ENCODE measurements around the gene CYB5B.

The CYB5B gene, protein sequence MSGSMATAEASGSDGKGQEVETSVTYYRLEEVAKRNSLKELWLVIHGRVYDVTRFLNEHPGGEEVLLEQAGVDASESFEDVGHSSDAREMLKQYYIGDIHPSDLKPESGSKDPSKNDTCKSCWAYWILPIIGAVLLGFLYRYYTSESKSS

DNA sequence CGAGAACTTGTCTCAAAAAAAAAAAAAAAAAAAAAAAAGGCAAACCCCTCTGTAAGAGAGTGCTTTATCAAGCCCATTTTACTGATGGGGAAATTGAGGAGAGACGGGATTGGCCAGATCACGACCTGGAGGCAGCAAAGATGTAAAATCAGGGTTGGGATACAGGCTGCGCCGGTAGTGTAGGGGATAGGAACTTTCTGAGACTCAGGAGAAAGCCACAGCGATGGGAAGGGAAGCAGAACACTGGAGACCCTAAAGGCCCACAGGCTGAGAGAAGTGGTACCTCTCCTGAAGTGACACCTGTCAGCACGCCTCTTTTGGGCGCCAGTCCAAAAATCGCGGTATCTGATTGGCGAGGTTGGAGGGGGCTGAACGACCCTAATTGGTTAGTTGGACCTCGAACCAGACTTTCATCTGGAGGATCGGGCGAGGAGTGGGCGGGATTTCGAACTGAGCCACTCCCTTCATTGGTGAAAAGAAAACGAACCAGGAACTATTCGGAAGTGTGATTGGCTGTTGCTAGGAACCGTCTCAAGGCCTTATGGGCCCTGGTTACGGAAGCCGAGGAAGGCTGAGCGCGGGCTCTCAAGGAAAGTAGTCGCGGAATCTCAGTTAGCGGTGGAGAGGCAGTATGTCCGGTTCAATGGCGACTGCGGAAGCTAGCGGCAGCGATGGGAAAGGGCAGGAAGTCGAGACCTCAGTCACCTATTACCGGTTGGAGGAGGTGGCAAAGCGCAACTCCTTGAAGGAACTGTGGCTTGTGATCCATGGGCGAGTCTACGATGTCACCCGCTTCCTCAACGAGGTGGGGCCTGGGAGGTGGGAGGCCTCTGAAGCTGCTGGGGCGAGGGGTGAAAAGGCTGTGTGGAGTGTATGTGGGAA is at the start of gene CYB5B:
TSS of gene CYB5B (plus strand) at position 567 of the 882 bp plus-strand sequence. CDS start at position 632, 65 bp downstream.
- Histone ChIP-seq H3K27ac (ENCODE audit: low read length) (no peak within 1 kb of the TSS), H3K36me3 (ENCODE audit: control insufficient read depth, insufficient read depth, low read length) (no peaks in the 10 kb centered on the region; the same call in 1 of the 2 replicates), H3K9me3 (ENCODE audit: control insufficient read depth, insufficient read depth, low read length) (no peaks in the 10 kb centered on the region), H3K4me1 (ENCODE audit: control insufficient read depth, insufficient read depth, low read length) (no peaks in the 10 kb centered on the region), H3K4me3 (ENCODE audit: low read length) (peak within 1 kb of the TSS; percentile 92), H3K27me3 (ENCODE audit: control insufficient read depth, insufficient read depth, low read length) (no peaks in the 10 kb centered on the region)
- DNase-seq (ENCODE audit: low read depth, low spot score): peak; percentile 100
- no CpG with 5 or more reads among the region's 40 CpGs for WGBS (ENCODE audit: insufficient coverage, insufficient read length)

DNA sequence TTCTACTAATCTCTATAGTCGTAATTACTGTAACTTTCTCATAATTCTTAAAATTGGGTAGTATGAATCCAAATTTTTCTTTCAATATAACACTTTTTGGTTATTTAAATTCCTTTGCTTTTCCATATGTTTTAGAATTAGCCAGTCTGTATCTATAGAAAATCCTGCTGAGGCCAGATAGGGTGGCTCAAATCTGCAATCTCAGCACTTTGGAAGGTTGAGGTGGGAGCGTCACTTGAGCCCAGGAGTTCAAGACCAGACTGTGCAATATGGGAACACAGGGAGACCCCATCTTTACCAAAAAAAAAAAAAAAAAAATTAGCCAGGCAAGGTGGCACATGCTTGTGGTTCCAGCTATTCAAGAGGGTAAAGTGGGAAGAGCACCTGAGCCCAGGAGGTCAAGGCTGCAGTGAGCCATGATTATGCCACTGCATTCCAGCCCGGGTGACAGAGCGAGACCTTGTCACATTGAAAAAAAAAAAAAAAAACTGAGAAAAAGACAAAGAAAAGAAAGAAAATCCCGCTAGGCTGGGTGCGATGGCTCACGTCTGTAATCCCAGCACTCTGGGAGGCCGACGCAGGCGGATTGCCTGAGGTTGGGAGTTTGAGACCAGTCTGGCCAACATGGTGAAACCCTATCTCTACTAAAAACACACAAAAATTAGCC is 47.9 kb upstream of the CYB5B start:
- Histone ChIP-seq H3K27ac (ENCODE audit: low read length) (no peak overlapping the region), H3K4me1 (ENCODE audit: control insufficient read depth, insufficient read depth, low read length) (no peaks in the 10 kb centered on the region), H3K36me3 (ENCODE audit: control insufficient read depth, insufficient read depth, low read length) (no peaks in the 10 kb centered on the region; the same call in 1 of the 2 replicates), H3K4me3 (ENCODE audit: low read length) (no peak overlapping the region), H3K9me3 (ENCODE audit: control insufficient read depth, insufficient read depth, low read length) (no peaks in the 10 kb centered on the region), H3K27me3 (ENCODE audit: control insufficient read depth, insufficient read depth, low read length) (no peaks in the 10 kb centered on the region)
- no peak for DNase-seq (ENCODE audit: low read depth, low spot score)
- no CpG with 5 or more reads among the region's 10 CpGs for WGBS (ENCODE audit: insufficient coverage, insufficient read length)

DNA sequence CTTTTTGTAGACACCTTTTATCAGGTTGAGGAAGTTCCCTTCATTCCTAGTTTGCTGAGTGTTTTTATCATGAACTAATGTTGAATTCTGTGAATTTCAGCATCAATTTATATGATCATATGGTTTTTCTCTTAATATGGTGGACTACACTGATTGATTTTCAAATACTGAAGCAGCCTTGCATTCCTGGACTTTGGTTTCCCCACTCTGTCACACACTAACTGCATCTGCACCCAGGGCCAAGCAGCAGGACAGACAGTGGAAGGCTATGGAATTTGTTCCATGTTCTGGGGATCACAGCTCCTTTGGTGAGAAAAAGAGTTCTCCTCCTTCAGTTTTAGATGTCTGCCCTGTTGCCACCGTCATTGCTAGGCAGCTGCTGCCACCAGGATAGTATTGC is 46.4 kb upstream of the CYB5B start:
- no peak overlapping the region for H3K4me3 ChIP-seq (ENCODE audit: low read length)
- H3K36me3 ChIP-seq (ENCODE audit: control insufficient read depth, insufficient read depth, low read length): peaks cover 3% of the 10 kb centered on the region; the same call in 1 of the 2 replicates
- H3K4me1 ChIP-seq (ENCODE audit: control insufficient read depth, insufficient read depth, low read length): no peaks in the 10 kb centered on the region
- no CpG with 5 or more reads among the region's 1 CpG for WGBS (ENCODE audit: insufficient coverage, insufficient read length)
- no peaks in the 10 kb centered on the region for H3K9me3 ChIP-seq (ENCODE audit: control insufficient read depth, insufficient read depth, low read length)
- DNase-seq (ENCODE audit: low read depth, low spot score): no peak
- no peak overlapping the region for H3K27ac ChIP-seq (ENCODE audit: low read length)
- H3K27me3 ChIP-seq (ENCODE audit: control insufficient read depth, insufficient read depth, low read length): no peaks in the 10 kb centered on the region

DNA sequence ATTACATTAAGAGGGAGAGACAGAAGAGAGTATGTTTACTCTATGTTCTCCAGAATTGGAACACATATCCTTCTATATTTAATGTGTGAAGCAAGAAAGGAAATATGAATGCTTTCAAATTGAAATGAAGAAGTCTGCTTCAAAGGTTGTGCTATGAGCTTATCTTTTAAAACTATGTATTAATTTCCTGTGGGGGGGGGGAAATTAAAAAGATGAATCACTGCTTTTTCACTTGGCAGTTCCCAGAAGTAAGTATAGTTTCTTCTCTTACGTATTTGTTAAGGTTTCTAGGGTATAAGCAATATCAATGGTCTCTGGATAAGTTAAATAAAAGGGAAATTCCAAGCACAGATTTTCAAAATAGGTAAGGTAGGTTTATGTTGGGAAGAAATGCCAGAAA is 45.7 kb upstream of the CYB5B start:
- Histone ChIP-seq H3K4me1 (ENCODE audit: control insufficient read depth, insufficient read depth, low read length) (no peaks in the 10 kb centered on the region), H3K4me3 (ENCODE audit: low read length) (no peak overlapping the region), H3K27me3 (ENCODE audit: control insufficient read depth, insufficient read depth, low read length) (no peaks in the 10 kb centered on the region), H3K36me3 (ENCODE audit: control insufficient read depth, insufficient read depth, low read length) (peaks cover 3% of the 10 kb centered on the region; the same call in 1 of the 2 replicates), H3K27ac (ENCODE audit: low read length) (no peak overlapping the region), H3K9me3 (ENCODE audit: control insufficient read depth, insufficient read depth, low read length) (no peaks in the 10 kb centered on the region)
- WGBS (ENCODE audit: insufficient coverage, insufficient read length): no CpG with 5 or more reads among the region's 1 CpG
- DNase-seq (ENCODE audit: low read depth, low spot score): no peak

DNA sequence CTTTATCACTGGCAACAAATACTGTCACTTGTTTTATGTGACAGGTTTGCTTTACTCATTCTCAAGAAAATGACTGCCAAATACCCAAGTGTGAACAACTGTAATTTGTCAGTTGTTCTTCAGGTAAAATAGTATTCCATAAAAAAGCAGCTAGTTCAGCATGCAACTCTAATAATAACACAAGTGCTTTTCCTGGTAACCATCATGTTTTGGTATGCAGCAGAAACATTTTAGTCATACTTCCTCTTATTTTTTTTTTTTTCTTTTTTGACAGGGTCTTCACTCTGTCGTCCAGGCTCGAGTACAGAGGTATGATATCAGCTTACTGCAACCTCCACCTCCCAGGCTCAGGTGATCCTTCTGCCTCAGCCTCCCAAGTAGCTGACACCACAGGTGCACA is 43.2 kb upstream of the CYB5B start:
- H3K27ac ChIP-seq (ENCODE audit: low read length): no peak overlapping the region
- peaks cover 3% of the 10 kb centered on the region; the same call in 1 of the 2 replicates for H3K36me3 ChIP-seq (ENCODE audit: control insufficient read depth, insufficient read depth, low read length)
- no peaks in the 10 kb centered on the region for H3K9me3 ChIP-seq (ENCODE audit: control insufficient read depth, insufficient read depth, low read length)
- no peak for DNase-seq (ENCODE audit: low read depth, low spot score)
- H3K4me1 ChIP-seq (ENCODE audit: control insufficient read depth, insufficient read depth, low read length): no peaks in the 10 kb centered on the region
- no peak overlapping the region for H3K4me3 ChIP-seq (ENCODE audit: low read length)
- WGBS (ENCODE audit: insufficient coverage, insufficient read length): no CpG with 5 or more reads among the region's 2 CpGs
- H3K27me3 ChIP-seq (ENCODE audit: control insufficient read depth, insufficient read depth, low read length): no peaks in the 10 kb centered on the region

DNA sequence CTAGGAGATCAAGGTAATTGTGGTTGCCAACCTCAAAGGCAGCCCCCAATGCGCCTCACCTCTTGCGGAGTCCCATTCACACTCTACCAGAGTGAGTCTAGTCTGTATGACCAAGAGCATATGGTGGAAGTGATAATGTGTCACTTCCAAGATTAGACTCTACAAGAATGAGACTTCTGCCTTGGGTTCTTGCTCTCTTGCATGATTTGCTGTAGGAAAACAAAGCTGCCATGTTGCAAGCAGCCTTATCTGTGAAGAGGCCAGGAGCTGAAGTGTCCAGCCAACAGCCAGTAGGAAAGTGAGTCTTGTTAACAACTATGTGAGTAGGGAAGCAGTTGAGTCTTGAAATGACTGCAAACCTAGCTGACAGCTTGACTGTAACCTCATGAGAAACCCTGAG is 42.0 kb upstream of the CYB5B start:
- Histone ChIP-seq H3K36me3 (ENCODE audit: control insufficient read depth, insufficient read depth, low read length) (peaks cover 3% of the 10 kb centered on the region; the same call in 1 of the 2 replicates), H3K4me3 (ENCODE audit: low read length) (no peak overlapping the region), H3K27ac (ENCODE audit: low read length) (no peak overlapping the region), H3K9me3 (ENCODE audit: control insufficient read depth, insufficient read depth, low read length) (no peaks in the 10 kb centered on the region), H3K27me3 (ENCODE audit: control insufficient read depth, insufficient read depth, low read length) (no peaks in the 10 kb centered on the region), H3K4me1 (ENCODE audit: control insufficient read depth, insufficient read depth, low read length) (no peaks in the 10 kb centered on the region)
- no CpG with 5 or more reads among the region's 2 CpGs for WGBS (ENCODE audit: insufficient coverage, insufficient read length)
- no peak for DNase-seq (ENCODE audit: low read depth, low spot score)

DNA sequence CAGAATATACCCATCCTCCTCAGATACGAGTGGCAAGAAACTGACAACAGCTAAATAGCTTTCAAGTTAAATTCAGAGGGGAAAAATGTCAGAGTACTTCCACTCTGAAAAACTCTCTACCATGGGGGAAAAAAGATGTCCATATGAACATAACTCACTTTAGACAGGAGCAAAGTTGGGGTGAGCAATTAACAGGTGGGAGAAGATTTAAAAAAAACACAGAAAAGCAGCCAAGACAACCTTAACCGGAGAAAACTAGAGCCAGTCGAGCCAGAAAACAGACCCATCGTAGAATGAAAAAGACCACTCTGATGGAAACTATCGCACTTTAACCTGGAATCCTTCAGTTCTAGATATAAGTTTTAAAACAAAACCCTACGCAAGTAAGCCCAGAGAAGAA is 39.4 kb upstream of the CYB5B start:
- peaks cover 3% of the 10 kb centered on the region; the same call in 1 of the 2 replicates for H3K36me3 ChIP-seq (ENCODE audit: control insufficient read depth, insufficient read depth, low read length)
- H3K4me1 ChIP-seq (ENCODE audit: control insufficient read depth, insufficient read depth, low read length): no peaks in the 10 kb centered on the region
- H3K27me3 ChIP-seq (ENCODE audit: control insufficient read depth, insufficient read depth, low read length): no peaks in the 10 kb centered on the region
- H3K9me3 ChIP-seq (ENCODE audit: control insufficient read depth, insufficient read depth, low read length): no peaks in the 10 kb centered on the region
- DNase-seq (ENCODE audit: low read depth, low spot score): no peak
- no peak overlapping the region for H3K27ac ChIP-seq (ENCODE audit: low read length)
- no CpG with 5 or more reads among the region's 6 CpGs for WGBS (ENCODE audit: insufficient coverage, insufficient read length)
- peak overlapping the region; percentile 82; the same call in 1 of the 2 replicates for H3K4me3 ChIP-seq (ENCODE audit: low read length)

DNA sequence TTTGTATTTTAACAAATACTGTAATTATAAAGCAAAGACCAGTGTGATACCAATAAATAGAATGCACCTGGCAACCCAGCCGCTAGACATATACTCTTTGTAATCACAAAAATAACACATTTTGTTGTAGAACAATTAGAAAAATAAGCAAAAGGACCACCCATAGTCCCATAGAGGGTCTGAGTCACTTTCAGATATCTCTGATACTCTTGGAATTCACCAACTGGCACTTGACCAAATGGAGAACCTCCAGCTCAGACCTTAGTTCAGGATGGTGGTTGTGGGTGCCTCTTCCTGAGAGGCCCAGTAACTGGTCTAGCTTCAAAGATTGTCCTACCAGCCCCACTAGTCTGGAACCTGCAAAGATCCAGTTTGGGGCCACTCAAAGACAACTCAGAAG is 37.8 kb upstream of the CYB5B start:
- Histone ChIP-seq H3K4me1 (ENCODE audit: control insufficient read depth, insufficient read depth, low read length) (no peaks in the 10 kb centered on the region), H3K9me3 (ENCODE audit: control insufficient read depth, insufficient read depth, low read length) (no peaks in the 10 kb centered on the region), H3K27me3 (ENCODE audit: control insufficient read depth, insufficient read depth, low read length) (no peaks in the 10 kb centered on the region), H3K27ac (ENCODE audit: low read length) (no peak overlapping the region), H3K4me3 (ENCODE audit: low read length) (no peak overlapping the region), H3K36me3 (ENCODE audit: control insufficient read depth, insufficient read depth, low read length) (peaks cover 3% of the 10 kb centered on the region; the same call in 1 of the 2 replicates)
- no peak for DNase-seq (ENCODE audit: low read depth, low spot score)
- WGBS (ENCODE audit: insufficient coverage, insufficient read length): no CpG with 5 or more reads among the region's 1 CpG

DNA sequence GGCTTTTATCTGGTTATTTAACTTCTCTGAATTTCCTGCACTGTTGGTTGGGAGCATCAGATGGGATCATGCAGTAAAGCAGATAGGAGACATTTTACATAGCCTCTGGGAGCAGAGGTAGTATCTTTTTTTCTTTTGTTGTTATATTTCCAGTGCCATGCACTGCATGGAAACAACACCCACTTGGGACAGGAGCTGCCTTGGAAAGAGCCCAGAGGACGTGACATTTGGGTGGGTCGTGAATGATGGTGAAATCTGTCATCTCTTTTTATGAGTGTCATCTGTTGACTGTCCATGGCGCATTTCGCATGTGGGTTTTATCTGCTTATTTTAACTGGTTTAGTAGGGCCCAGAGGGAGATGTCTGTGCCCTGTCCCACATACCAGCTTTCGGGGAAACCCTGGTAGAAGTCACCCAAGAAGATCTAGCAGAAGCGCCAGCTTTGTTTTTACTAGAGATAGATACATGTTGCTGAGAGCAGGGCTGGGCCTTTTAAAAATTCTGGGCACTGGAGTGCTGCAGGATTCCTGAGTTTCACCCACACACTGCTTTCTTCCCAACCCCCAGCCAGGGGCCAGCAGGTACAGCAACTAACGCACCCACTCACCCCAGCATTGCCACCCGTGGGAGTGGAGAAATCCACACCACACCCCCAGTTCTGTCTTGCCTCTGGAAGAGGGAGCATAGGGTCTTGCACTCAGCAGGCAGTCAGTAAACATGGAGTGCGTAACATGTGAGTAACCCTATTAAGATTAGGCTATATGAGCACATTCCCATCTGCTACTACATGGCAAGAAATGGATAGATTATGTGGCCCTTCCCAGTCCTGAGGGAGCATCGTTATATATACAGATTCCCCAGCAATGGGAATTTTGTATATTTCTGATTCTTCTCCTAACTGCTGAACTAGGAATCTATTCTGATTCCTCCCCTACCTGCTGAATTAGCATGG is 30.2 kb upstream of the CYB5B start:
- DNase-seq (ENCODE audit: low read depth, low spot score): no peak
- Histone ChIP-seq H3K4me3 (ENCODE audit: low read length) (no peak overlapping the region), H3K9me3 (ENCODE audit: control insufficient read depth, insufficient read depth, low read length) (no peaks in the 10 kb centered on the region), H3K4me1 (ENCODE audit: control insufficient read depth, insufficient read depth, low read length) (no peaks in the 10 kb centered on the region; the same call in 1 of the 2 replicates), H3K27me3 (ENCODE audit: control insufficient read depth, insufficient read depth, low read length) (no peaks in the 10 kb centered on the region), H3K36me3 (ENCODE audit: control insufficient read depth, insufficient read depth, low read length) (no peaks in the 10 kb centered on the region), H3K27ac (ENCODE audit: low read length) (no peak overlapping the region)
- no CpG with 5 or more reads among the region's 10 CpGs for WGBS (ENCODE audit: insufficient coverage, insufficient read length)

DNA sequence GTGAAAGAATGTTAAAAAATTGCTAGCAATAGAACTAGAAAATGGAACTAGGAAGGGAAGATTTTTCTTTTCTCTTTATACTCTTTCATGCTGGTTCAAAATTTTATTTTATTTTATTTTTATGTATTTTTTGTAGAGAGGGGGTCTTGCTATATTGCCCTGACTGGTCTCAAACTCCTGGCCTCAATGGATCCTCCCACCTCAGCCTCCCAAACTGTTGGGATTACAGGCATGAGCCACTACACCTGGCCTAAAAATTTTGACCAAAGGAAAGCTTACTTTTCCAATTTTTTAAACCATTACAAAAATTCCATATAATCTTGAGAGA is 28.6 kb upstream of the CYB5B start:
- DNase-seq (ENCODE audit: low read depth, low spot score): no peak
- H3K4me3 ChIP-seq (ENCODE audit: low read length): no peak overlapping the region
- H3K9me3 ChIP-seq (ENCODE audit: control insufficient read depth, insufficient read depth, low read length): no peaks in the 10 kb centered on the region
- no peak overlapping the region for H3K27ac ChIP-seq (ENCODE audit: low read length)
- no peaks in the 10 kb centered on the region for H3K36me3 ChIP-seq (ENCODE audit: control insufficient read depth, insufficient read depth, low read length)
- no peaks in the 10 kb centered on the region for H3K27me3 ChIP-seq (ENCODE audit: control insufficient read depth, insufficient read depth, low read length)
- H3K4me1 ChIP-seq (ENCODE audit: control insufficient read depth, insufficient read depth, low read length): no peaks in the 10 kb centered on the region; the same call in 1 of the 2 replicates
